Spleen (tissue), 7 donors: Measurements from ENCODE around the gene SMIM5.

Experiments used
- POLR2A ChIP-seq, 3 donors: fragments of 450-650 bp; IDR thresholded peaks; one replicate each; pipeline ENCODE4 v1.5.1; 2017; ENCODE audit warnings: antibody characterized with exemption in 3 of 3, mild to moderate bottlenecking in 1 of 3
- POLR2AphosphoS5 ChIP-seq, 3 donors: sonication (generic); formaldehyde crosslinking; IDR thresholded peaks; one replicate each; pipeline ENCODE4 v1.5.1; 2017; ENCODE audit warnings: antibody characterized with exemption in 3 of 3
- TF ChIP-seq, protein P1 (sequence below), 11 experiments: fragments of 200-600 bp in 7 of 11; fragments of 450-650 bp in 4 of 11; sonication (generic) in 4 of 11; IDR thresholded peaks in 8 of 11; conservative IDR thresholded peaks in 3 of 11; 1 replicate in 7 of 11; 2 replicates in 4 of 11; pipeline versions ENCODE4 v1.4.0 to v1.8.0; 2016 to 2021; ENCODE audit warnings: antibody characterized with exemption in 11 of 11, inconsistent platforms in 4 of 11, mild to moderate bottlenecking in 1 of 11
- donor health status: DM: no; HTN: no; CAD: no; lungs with moderate emphysema.
- donor health status: DM: no; HTN: no; CAD: no.
- donor health status: DM: no; HTN: no; CAD: no.

DNA sequence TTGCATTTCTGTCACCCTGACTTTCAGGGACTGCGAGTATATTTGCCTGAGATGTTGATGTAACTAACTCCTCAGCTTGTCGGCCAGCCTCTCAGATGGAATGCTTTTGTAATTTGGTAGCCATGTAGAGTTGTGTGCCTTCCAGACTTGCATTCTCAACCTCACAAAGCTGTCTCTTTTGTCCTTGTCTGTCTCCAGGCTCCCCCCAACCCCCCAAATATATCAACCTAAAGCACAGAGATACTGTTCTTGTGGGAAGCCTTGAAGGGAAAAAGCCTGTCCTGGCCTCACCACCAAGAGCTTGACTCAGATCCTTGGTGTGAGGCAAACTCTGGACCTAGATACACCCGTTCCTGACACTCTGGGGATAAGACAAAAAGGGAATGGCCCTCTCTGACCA, 52.3 kb downstream of the SMIM5 start:
- no peak for TF ChIP-seq POLR2AphosphoS5 (IDR thresholded peaks at IDR 0.05)
- TF ChIP-seq, protein P1, sequence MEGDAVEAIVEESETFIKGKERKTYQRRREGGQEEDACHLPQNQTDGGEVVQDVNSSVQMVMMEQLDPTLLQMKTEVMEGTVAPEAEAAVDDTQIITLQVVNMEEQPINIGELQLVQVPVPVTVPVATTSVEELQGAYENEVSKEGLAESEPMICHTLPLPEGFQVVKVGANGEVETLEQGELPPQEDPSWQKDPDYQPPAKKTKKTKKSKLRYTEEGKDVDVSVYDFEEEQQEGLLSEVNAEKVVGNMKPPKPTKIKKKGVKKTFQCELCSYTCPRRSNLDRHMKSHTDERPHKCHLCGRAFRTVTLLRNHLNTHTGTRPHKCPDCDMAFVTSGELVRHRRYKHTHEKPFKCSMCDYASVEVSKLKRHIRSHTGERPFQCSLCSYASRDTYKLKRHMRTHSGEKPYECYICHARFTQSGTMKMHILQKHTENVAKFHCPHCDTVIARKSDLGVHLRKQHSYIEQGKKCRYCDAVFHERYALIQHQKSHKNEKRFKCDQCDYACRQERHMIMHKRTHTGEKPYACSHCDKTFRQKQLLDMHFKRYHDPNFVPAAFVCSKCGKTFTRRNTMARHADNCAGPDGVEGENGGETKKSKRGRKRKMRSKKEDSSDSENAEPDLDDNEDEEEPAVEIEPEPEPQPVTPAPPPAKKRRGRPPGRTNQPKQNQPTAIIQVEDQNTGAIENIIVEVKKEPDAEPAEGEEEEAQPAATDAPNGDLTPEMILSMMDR (IDR thresholded peaks at IDR 0.05 in 8 of 11, conservative IDR thresholded peaks at IDR 0.05 in 3 of 11): no peak
- TF ChIP-seq POLR2A (IDR thresholded peaks at IDR 0.05): no peak
